Measurements from ENCODE around the gene PPIP5K2.

GRCh38 chr5:103216137-103216536, 96.0 kb downstream of the PPIP5K2 start:
- no peak for TF ChIP-seq BRCA1 (IDR thresholded peaks at IDR 0.05; ENCODE audit: low read depth, low read length)
- no peak for TF ChIP-seq RFX5 (IDR thresholded peaks at IDR 0.05; ENCODE audit: borderline replicate concordance, low read depth, low read length)
- no peak for TF ChIP-seq YY1 (IDR thresholded peaks at IDR 0.05; ENCODE audit: low read depth, low read length)
- TF ChIP-seq SIN3A (conservative IDR thresholded peaks at IDR 0.05 in 1 of 2, IDR thresholded peaks at IDR 0.05 in 1 of 2; ENCODE audit: low read depth in 1 of 2, low read length in 2 of 2), result no peak
- TF ChIP-seq MAFK (IDR thresholded peaks at IDR 0.05; ENCODE audit: low read depth, low read length), result no peak

Data from H1 (cell line).